Keratinocyte (primary cell): ENCODE measurements around the gene WDR7. TPM values are rescaled to one million over a fixed set of nuclear protein-coding genes. Genes with fewer than 3 reads are reported as not detected.

Source experiments
- DNase-seq: peaks from one replicate; pipeline ENCODE4 v3.0.0-alpha.2; 2011; ENCODE audit warnings: low read depth, missing footprints, low spot score
- FAIRE-seq: peaks from 2 replicates; lab custom pipeline; 2011; peaks lifted over from hg19 to GRCh38; lab: Jason Lieb, UNC
- H2AFZ ChIP-seq: 2 replicates; pipeline ENCODE4 v1.6.0; 2012; ENCODE audit warnings: low read length, control low read depth, inconsistent platforms; ENCODE audit not compliant: control insufficient read depth
- H3K27ac ChIP-seq: 2 replicates; pipeline ENCODE4 v1.5.1; 2011; ENCODE audit warnings: low read length; ENCODE audit not compliant: control insufficient read depth, insufficient read depth
- H3K27me3 ChIP-seq: 3 replicates; pipeline ENCODE4 v1.6.0; 2011; ENCODE audit warnings: low read length; ENCODE audit not compliant: control insufficient read depth, insufficient read depth; ENCODE audit errors: extremely low read depth
- H3K36me3 ChIP-seq, 2 experiments: 2 replicates in 1 of 2; 3 replicates in 1 of 2; pipeline ENCODE4 v1.5.1; 2011; ENCODE audit warnings: low read length in 2 of 2, mild to moderate bottlenecking in 1 of 2; ENCODE audit not compliant: control insufficient read depth in 2 of 2, insufficient read depth in 2 of 2; ENCODE audit errors: extremely low read depth in 1 of 2
- H3K4me1 ChIP-seq: 3 replicates; pipeline ENCODE4 v1.5.1; 2011; ENCODE audit warnings: low read length; ENCODE audit not compliant: control insufficient read depth, insufficient read depth; ENCODE audit errors: extremely low read depth
- H3K4me2 ChIP-seq: 3 replicates; pipeline ENCODE4 v1.6.0; 2011; ENCODE audit warnings: low read depth, low read length; ENCODE audit not compliant: control insufficient read depth, insufficient read depth; ENCODE audit errors: extremely low read depth
- H3K4me3 ChIP-seq, 3 experiments: fragments of 200-600 bp in 1 of 3; sonication (generic) in 1 of 3; 2 replicates in 2 of 3; 3 replicates in 1 of 3; pipeline ENCODE4 v1.5.1; 2011 to 2016; ENCODE audit warnings: low read length in 3 of 3, mild to moderate bottlenecking in 3 of 3, control low read depth in 2 of 3, inconsistent platforms in 1 of 3, low read depth in 1 of 3, mixed read lengths in 1 of 3, mixed run types in 1 of 3, moderate library complexity in 1 of 3; ENCODE audit not compliant: control insufficient read depth in 2 of 3, insufficient read depth in 2 of 3; ENCODE audit errors: extremely low read depth in 1 of 3
- H3K79me2 ChIP-seq: 2 replicates; pipeline ENCODE4 v1.6.0; 2012; ENCODE audit warnings: low read length; ENCODE audit not compliant: control insufficient read depth, insufficient read depth
- H3K9ac ChIP-seq: 3 replicates; pipeline ENCODE4 v1.6.0; 2011; ENCODE audit warnings: low read length; ENCODE audit not compliant: control insufficient read depth, insufficient read depth; ENCODE audit errors: extremely low read depth
- H3K9me1 ChIP-seq: 3 replicates; pipeline ENCODE4 v1.6.0; 2011; ENCODE audit warnings: low read length; ENCODE audit not compliant: control insufficient read depth, insufficient read depth; ENCODE audit errors: extremely low read depth
- H3K9me3 ChIP-seq: 2 replicates; pipeline ENCODE4 v1.5.1; 2012; ENCODE audit warnings: low read depth, low read length; ENCODE audit not compliant: control insufficient read depth
- H4K20me1 ChIP-seq: 3 replicates; pipeline ENCODE4 v1.6.0; 2011; ENCODE audit warnings: low read length; ENCODE audit not compliant: control insufficient read depth, insufficient read depth; ENCODE audit errors: extremely low read depth
- CTCF ChIP-seq, 3 experiments: IDR thresholded peaks in 1 of 3; conservative IDR thresholded peaks in 1 of 3; optimal IDR thresholded peaks in 1 of 3; 2 replicates in 2 of 3; 3 replicates in 1 of 3; pipeline versions ENCODE3 to v1.5.1; 2011; ENCODE audit warnings: low read length in 3 of 3, mild to moderate bottlenecking in 3 of 3, moderate library complexity in 2 of 3, control low read depth in 1 of 3, inconsistent platforms in 1 of 3; ENCODE audit not compliant: insufficient read depth in 2 of 3; ENCODE audit errors: extremely low read depth in 1 of 3
- EZH2 ChIP-seq: IDR thresholded peaks from one replicate; pipeline ENCODE4 v1.6.1; 2012; ENCODE audit warnings: inconsistent platforms, mild to moderate bottlenecking, low read length, moderate library complexity
- dilution Hi-C: fragments of 300-500 bp; cut with MboI; formaldehyde crosslinking; loops from one replicate; pipeline ENCODE4 v1.7.0; 2020; ENCODE audit warnings: low sequenced_read_pairs; ENCODE audit not compliant: extremely low pct_ligation_motif_present
- polyA plus RNA-seq, 5 experiments: library from polyadenylated mRNA; depleted of rRNA in 3 of 5; stranded (reverse) in 3 of 5; stranded (forward) in 1 of 5; unstranded in 1 of 5; fragments of >200 nt; gene quantifications; 1 replicate in 1 of 5; 2 replicates in 3 of 5; 3 replicates in 1 of 5; pipeline versions ENCODE4 v1.2.1 to v1.2.3, GENCODE V29; 2011 to 2012; ENCODE audit warnings: missing spikeins in 2 of 5, low read depth in 1 of 5, low replicate concordance in 1 of 5

The WDR7 gene
- polyA plus RNA-seq, 1 donor (not counting 4 experiments of a cell fraction or from before 2014, with no cell fraction given), result 6.9 TPM

- no peak overlapping the region for H3K27ac ChIP-seq
- H3K79me2 ChIP-seq, result no peaks in the 10 kb centered on the region
- no peak overlapping the region for H3K9ac ChIP-seq
- no peaks in the 10 kb centered on the region for H4K20me1 ChIP-seq
- DNase-seq (no peak), FAIRE-seq (no peak)
- H3K36me3 ChIP-seq, result no peaks in the 10 kb centered on the region
- no peak overlapping the region for H3K4me3 ChIP-seq
- H3K9me3 ChIP-seq, result no peaks in the 10 kb centered on the region
- H3K27me3 ChIP-seq, result no peaks in the 10 kb centered on the region
- no peak overlapping the region for H3K4me2 ChIP-seq
- H3K4me1 ChIP-seq, result no peaks in the 10 kb centered on the region
- no peak overlapping the region for H2AFZ ChIP-seq
- TF ChIP-seq EZH2, result no peak
- TF ChIP-seq CTCF (optimal IDR thresholded peaks at IDR 0.05 in 1 of 3, IDR thresholded peaks at IDR 0.05 in 1 of 3, conservative IDR thresholded peaks at IDR 0.05 in 1 of 3; ENCODE audit: extremely low read depth in 1 of 3, insufficient read depth in 2 of 3, low read length in 3 of 3), result no peak
- no peaks in the 10 kb centered on the region for H3K9me1 ChIP-seq
- dilution Hi-C loops, result no loop called here
Observed at GRCh38 chr18:56936457-56936856, 285.3 kb downstream of the WDR7 start.

- Histone ChIP-seq H3K36me3 (no peaks in the 10 kb centered on the region), H3K9ac (no peak overlapping the region), H2AFZ (no peak overlapping the region), H3K4me2 (no peak overlapping the region), H3K27ac (no peak overlapping the region), H3K79me2 (no peaks in the 10 kb centered on the region), H3K27me3 (no peaks in the 10 kb centered on the region), H4K20me1 (no peaks in the 10 kb centered on the region), H3K4me3 (no peak overlapping the region), H3K9me1 (no peaks in the 10 kb centered on the region), H3K9me3 (no peaks in the 10 kb centered on the region), H3K4me1 (no peaks in the 10 kb centered on the region)
- dilution Hi-C loops, result no loop called here
- TF ChIP-seq CTCF (optimal IDR thresholded peaks at IDR 0.05 in 1 of 3, IDR thresholded peaks at IDR 0.05 in 1 of 3, conservative IDR thresholded peaks at IDR 0.05 in 1 of 3; ENCODE audit: extremely low read depth in 1 of 3, insufficient read depth in 2 of 3, low read length in 3 of 3), result no peak
- no peak for TF ChIP-seq EZH2
- FAIRE-seq, result no peak
- DNase-seq, result no peak
Observed at GRCh38 chr18:56937874-56938430, 286.8 kb downstream of the WDR7 start.
